ENCODE results near the gene SHBG.
"Not testable (repeated sequence)": the region's sequence is repeated elsewhere in the genome, so short reads cannot be mapped to it uniquely, and the experiment has no call there.

The SHBG gene

DNA sequence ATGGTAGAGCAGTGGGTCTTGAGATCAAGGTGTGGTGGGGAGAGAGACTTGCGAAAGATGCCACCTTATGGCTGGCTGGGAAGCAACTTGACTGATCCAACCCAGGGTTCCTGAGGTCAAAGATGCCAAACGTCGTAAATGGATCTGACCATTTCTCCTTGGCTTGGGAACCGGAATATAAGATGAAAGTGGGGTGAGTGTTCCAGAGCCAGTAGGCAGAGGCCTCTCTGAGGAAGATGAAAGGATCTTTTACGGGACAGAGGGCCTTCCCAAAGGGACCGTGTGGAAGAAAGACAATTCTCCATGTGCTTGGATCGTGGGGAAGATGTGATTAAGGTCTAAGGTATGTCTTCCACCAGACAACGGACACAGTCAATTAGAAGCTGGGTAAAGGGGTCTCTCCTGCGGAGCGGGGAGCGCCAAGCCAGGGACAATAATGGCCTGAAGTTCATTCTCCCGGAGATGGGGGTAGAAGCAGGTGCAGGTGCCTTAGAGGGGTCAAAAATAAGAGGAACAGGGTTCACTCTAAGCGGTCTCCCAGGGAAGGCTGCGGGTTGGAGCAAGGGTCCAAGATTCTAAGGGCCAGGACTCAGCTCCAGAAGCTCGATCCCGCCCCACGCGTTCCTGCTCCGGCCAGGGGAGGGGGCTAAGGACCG lies 16.0 kb upstream of the SHBG start:
- TF ChIP-seq, protein P1, sequence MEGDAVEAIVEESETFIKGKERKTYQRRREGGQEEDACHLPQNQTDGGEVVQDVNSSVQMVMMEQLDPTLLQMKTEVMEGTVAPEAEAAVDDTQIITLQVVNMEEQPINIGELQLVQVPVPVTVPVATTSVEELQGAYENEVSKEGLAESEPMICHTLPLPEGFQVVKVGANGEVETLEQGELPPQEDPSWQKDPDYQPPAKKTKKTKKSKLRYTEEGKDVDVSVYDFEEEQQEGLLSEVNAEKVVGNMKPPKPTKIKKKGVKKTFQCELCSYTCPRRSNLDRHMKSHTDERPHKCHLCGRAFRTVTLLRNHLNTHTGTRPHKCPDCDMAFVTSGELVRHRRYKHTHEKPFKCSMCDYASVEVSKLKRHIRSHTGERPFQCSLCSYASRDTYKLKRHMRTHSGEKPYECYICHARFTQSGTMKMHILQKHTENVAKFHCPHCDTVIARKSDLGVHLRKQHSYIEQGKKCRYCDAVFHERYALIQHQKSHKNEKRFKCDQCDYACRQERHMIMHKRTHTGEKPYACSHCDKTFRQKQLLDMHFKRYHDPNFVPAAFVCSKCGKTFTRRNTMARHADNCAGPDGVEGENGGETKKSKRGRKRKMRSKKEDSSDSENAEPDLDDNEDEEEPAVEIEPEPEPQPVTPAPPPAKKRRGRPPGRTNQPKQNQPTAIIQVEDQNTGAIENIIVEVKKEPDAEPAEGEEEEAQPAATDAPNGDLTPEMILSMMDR (IDR thresholded peaks at IDR 0.05; ENCODE audit: low read depth, low read length, missing control alignments): no peak
- no peak for DNase-seq (ENCODE audit: low read depth)
- peak overlapping the region; percentile 96 for H3K4me3 ChIP-seq (ENCODE audit: low read depth, low read length)

DNA sequence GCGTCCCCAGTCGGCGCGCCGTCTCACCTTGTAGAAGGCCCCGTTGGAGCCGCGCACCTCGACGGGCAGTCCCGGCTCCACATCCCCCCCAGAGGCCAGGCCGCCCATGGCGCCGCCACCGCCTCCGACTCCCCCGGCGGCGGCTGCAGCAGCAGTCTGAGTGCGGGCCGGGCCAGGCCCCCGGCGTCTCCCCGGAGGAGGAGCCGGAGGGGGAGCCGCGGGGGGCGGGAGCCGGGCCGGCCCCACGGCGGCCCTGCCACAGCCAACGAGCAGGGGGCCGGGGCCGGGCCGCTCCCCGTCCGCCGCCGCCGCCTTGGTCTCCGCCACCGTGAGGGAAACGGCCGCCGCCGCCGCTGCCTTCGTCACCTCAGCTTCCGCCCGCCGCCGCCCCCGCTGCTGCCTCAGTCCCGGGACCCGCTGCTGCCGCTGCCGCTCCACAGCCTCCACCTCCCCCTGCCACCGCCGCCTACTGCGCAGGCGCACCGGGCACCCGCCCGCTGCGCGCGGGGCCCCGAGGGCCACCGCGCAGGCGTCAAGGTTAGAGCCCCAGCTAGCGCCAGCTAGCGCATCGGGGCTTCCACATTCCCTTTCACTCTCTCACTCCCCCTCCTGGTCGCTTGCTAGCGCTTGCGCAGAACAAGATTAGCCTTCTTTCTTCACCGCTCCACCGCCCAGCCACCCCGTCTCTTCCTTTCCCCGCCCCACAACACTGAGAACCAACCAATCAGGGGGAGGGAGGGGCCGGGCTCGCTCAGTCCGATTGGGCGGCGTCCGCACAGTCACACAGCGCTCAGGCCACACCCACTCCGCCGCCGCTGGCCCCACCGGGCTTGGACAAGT lies 15.3 kb upstream of the SHBG start, which contains the start of gene FXR2:
Gene FXR2, minus strand, starts transcription at position 473 of the 840 bp plus-strand sequence. Its CDS starts 365 bp downstream, at position 108.
- peak; percentile 99 for DNase-seq (ENCODE audit: low read depth)
- TF ChIP-seq, protein P1 (IDR thresholded peaks at IDR 0.05; ENCODE audit: low read depth, low read length, missing control alignments): peak; percentile 72
- H3K4me3 ChIP-seq (ENCODE audit: low read depth, low read length): peak within 1 kb of the TSS; percentile 96

DNA sequence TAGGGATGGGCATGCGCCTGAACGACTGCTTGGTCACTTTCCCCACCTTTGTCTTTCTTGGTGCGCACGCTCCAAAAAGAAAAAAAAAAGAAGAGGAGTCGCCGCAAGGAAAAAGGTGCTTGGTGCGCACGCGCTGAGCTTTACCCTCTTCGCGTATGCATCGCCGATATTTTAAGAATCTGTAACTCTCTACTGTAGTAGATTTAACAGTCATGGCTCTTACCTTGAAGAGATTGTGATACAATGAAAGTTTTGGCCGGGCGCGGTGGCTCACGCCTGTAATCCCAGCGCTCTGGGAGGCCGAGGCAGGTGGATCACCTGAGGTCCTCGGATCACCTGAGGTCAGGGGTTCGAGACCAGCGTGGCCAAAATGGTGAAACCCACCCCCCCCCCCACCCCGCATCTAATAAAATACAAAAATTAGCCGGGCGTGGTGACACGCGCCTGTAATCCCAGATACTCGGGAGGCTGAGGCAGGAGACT lies 14.6 kb upstream of the SHBG start:
- no peak for DNase-seq (ENCODE audit: low read depth)
- TF ChIP-seq, protein P1 (IDR thresholded peaks at IDR 0.05; ENCODE audit: low read depth, low read length, missing control alignments): no peak
- H3K4me3 ChIP-seq (ENCODE audit: low read depth, low read length): peak overlapping the region; percentile 57

DNA sequence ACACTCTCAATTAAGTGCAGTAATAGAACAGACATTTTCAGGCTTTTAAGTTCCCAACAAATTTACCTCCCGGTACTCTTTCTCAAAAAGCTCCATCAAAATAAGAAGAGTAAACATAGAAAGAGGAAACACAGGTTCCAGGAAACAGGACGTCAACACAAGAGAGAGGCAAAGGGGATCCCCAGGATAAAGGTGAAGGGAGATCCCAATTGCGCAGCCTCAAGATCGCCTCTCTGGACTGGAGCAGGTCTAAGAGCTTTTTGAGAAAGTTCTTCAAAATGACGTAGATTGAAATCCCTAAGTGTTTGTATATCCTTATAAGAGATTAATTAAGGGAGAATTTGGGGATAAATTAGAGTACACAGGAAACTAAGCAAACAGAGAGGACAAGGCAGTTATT lies 11.3 kb upstream of the SHBG start:
- TF ChIP-seq, protein P1 (IDR thresholded peaks at IDR 0.05; ENCODE audit: low read depth, low read length, missing control alignments): no peak
- H3K4me3 ChIP-seq (ENCODE audit: low read depth, low read length): no peak overlapping the region
- DNase-seq (ENCODE audit: low read depth): no peak

DNA sequence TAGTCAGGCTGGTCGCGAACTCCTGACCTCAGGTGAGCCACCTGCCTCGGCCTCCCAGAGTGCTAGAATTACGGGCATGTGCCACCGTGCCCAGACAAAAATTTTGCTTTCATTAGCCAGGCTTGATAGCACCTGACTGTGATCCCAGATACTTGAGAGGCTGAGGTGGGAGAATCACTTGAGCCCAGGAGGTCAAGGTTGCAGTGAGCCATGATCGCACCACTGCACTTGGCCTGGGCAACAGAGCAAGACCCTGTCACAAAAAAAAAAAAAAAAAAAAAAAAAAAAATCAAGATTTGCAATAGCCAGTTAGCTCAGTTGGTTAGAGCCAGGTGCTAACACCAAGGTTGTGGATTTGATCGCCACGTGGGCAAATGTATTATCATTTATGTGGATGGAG lies 9.1 kb upstream of the SHBG start:
- no peak overlapping the region for H3K4me3 ChIP-seq (ENCODE audit: low read depth, low read length)
- DNase-seq (ENCODE audit: low read depth): no peak
- TF ChIP-seq, protein P1 (IDR thresholded peaks at IDR 0.05; ENCODE audit: low read depth, low read length, missing control alignments): no peak

DNA sequence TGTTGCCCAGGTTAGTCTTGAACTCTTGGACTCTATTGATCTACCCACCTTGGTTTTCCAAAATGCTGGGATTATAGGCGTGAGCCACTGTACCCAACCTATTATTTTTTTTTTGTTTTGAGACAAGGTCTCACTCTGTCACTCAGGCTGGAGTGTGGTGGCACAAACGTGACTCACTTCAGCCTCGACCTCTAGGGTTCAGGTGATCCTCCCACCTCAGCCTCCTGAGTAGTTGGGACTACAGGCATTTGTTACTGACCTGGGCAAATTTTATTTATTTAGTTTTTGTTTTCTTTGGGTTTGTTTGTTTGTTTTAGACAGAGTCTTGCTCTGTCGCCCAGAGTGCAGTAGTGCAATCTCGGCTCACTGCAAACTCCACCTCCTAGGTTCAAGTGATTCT lies 6.3 kb upstream of the SHBG start:
- TF ChIP-seq, protein P1 (IDR thresholded peaks at IDR 0.05; ENCODE audit: low read depth, low read length, missing control alignments): no peak
- DNase-seq (ENCODE audit: low read depth): no peak
- no peak overlapping the region for H3K4me3 ChIP-seq (ENCODE audit: low read depth, low read length)

DNA sequence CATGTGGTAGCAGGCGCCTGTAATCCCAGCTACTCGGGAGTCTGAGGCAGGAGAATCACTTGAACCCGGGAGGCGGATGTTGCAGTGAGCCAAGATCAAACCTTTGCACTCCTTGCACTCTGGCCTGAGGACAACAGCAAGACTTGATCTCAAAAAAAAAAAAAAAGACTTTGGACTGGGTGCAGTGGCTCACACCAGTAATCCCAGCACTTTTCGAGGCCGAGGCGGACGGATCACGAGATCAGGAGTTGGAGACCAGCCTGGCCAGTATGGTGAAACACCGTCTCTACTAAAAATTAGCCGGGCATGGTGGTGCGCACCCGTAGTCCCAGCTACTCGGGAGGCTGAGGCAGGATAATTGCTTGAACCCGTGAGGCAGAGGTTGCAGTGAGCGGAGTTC lies 4.2 kb upstream of the SHBG start:
- H3K4me3 ChIP-seq (ENCODE audit: low read depth, low read length); DNase-seq (ENCODE audit: low read depth): not testable (repeated sequence)
